ENCODE data around the gene CPLX1. TPM values are rescaled to one million over a fixed set of nuclear protein-coding genes. Genes with fewer than 3 reads are reported as not detected.

Gene CPLX1
- total RNA-seq, 1 experiment from 2014 or later: 3.9 TPM

GRCh38 chr4:850323-850945, 24.5 kb upstream of the CPLX1 start:
- BruUV-seq (replicated peaks): no TSS peak
- Histone ChIP-seq H3K9me3 (ENCODE audit: insufficient read depth, low read depth) (no peaks in the 10 kb centered on the region), H3K79me2 (ENCODE audit: low read depth) (no peaks in the 10 kb centered on the region), H3K4me3 (no peak overlapping the region), H3K27me3 (ENCODE audit: insufficient read depth, low read depth) (no peaks in the 10 kb centered on the region), H3K36me3 (ENCODE audit: low read depth) (no peaks in the 10 kb centered on the region), H3K4me1 (replicated peaks; ENCODE audit: insufficient read depth) (no peaks in the 10 kb centered on the region), H3K27ac (no peak overlapping the region), H2AFZ (no peak overlapping the region), H4K20me1 (ENCODE audit: insufficient read depth) (no peaks in the 10 kb centered on the region), H3K4me2 (no peak overlapping the region), H3K9me2 (ENCODE audit: insufficient read depth) (no peaks in the 10 kb centered on the region), H3F3A (ENCODE audit: insufficient read depth, low read depth) (no peaks in the 10 kb centered on the region)
- no peak for DNase-seq
- ChIA-PET POLR2A (ENCODE audit: unreplicated experiment) (no interaction called here), CTCF (no interaction called here)
- intact Hi-C loops (cut with micrococcal nuclease; ENCODE audit: unreplicated experiment): no loop called here
- TF ChIP-seq EZH2 (IDR thresholded peaks at IDR 0.05; ENCODE audit: low read depth): no peak
- no peak for TF ChIP-seq CTCF (conservative IDR thresholded peaks at IDR 0.05)

- Histone ChIP-seq H4K20me1 (ENCODE audit: insufficient read depth) (no peaks in the 10 kb centered on the region), H3K27me3 (ENCODE audit: insufficient read depth, low read depth) (no peaks in the 10 kb centered on the region), H3K27ac (no peak overlapping the region), H3F3A (ENCODE audit: insufficient read depth, low read depth) (no peaks in the 10 kb centered on the region), H2AFZ (no peak overlapping the region), H3K4me1 (replicated peaks; ENCODE audit: insufficient read depth) (no peaks in the 10 kb centered on the region), H3K36me3 (ENCODE audit: low read depth) (no peaks in the 10 kb centered on the region), H3K79me2 (ENCODE audit: low read depth) (no peaks in the 10 kb centered on the region), H3K4me2 (no peak overlapping the region), H3K9me2 (ENCODE audit: insufficient read depth) (no peaks in the 10 kb centered on the region), H3K9me3 (ENCODE audit: insufficient read depth, low read depth) (no peaks in the 10 kb centered on the region), H3K4me3 (no peak overlapping the region)
- DNase-seq: no peak
- ChIA-PET CTCF (no interaction called here), POLR2A (ENCODE audit: unreplicated experiment) (no interaction called here)
- no TSS peak for BruUV-seq (replicated peaks)
- TF ChIP-seq CTCF (conservative IDR thresholded peaks at IDR 0.05) (no peak), EZH2 (IDR thresholded peaks at IDR 0.05; ENCODE audit: low read depth) (no peak)
- intact Hi-C loops (cut with micrococcal nuclease; ENCODE audit: unreplicated experiment): no loop called here
Measured at GRCh38 chr4:849478-850175, 23.7 kb upstream of the CPLX1 start.

GRCh38 chr4:848803-849477, 23.0 kb upstream of the CPLX1 start:
- H3K4me3 ChIP-seq: no peak overlapping the region
- H3F3A ChIP-seq (ENCODE audit: insufficient read depth, low read depth): no peaks in the 10 kb centered on the region
- H3K4me2 ChIP-seq: no peak overlapping the region
- no peak for DNase-seq
- no peak overlapping the region for H2AFZ ChIP-seq
- ChIA-PET CTCF (no interaction called here), POLR2A (ENCODE audit: unreplicated experiment) (no interaction called here)
- TF ChIP-seq CTCF (conservative IDR thresholded peaks at IDR 0.05): no peak
- no peak for TF ChIP-seq EZH2 (IDR thresholded peaks at IDR 0.05; ENCODE audit: low read depth)
- no TSS peak for BruUV-seq (replicated peaks)
- H3K27ac ChIP-seq: no peak overlapping the region
- no peaks in the 10 kb centered on the region for H3K9me2 ChIP-seq (ENCODE audit: insufficient read depth)
- H3K27me3 ChIP-seq (ENCODE audit: insufficient read depth, low read depth): no peaks in the 10 kb centered on the region
- H3K79me2 ChIP-seq (ENCODE audit: low read depth): no peaks in the 10 kb centered on the region
- H3K36me3 ChIP-seq (ENCODE audit: low read depth): no peaks in the 10 kb centered on the region
- H3K4me1 ChIP-seq (replicated peaks; ENCODE audit: insufficient read depth): no peaks in the 10 kb centered on the region
- H4K20me1 ChIP-seq (ENCODE audit: insufficient read depth): no peaks in the 10 kb centered on the region
- intact Hi-C loops (cut with micrococcal nuclease; ENCODE audit: unreplicated experiment): no loop called here
- no peaks in the 10 kb centered on the region for H3K9me3 ChIP-seq (ENCODE audit: insufficient read depth, low read depth)

All from PC-9 (cell line).